K562 (cell line): ENCODE data around the gene ABCF2. TPM values are rescaled to one million over a fixed set of nuclear protein-coding genes. Genes with fewer than 3 reads are reported as not detected.
A peak's percentile ranks its signal among the peaks of the same experiment; 100 is the strongest.

Experiments used
- ATF3 ChIP-seq, 2 experiments: fragments of 450-650 bp in 1 of 2; sonication (generic) in 1 of 2; formaldehyde crosslinking in 1 of 2; IDR thresholded peaks in 1 of 2; conservative IDR thresholded peaks in 1 of 2; 2 replicates each; pipeline versions ENCODE4 v1.6.1 to v1.8.1; 2016 to 2023; ENCODE audit warnings: mild to moderate bottlenecking in 2 of 2, moderate library complexity in 2 of 2, inconsistent platforms in 1 of 2, missing genetic modification reagents in 1 of 2
- BRCA1 ChIP-seq, 2 experiments: fragments of 450-650 bp in 1 of 2; sonication (generic) in 1 of 2; formaldehyde crosslinking in 1 of 2; IDR thresholded peaks; 2 replicates each; pipeline versions ENCODE4 v1.5.0 to v1.6.1; 2017 to 2020; ENCODE audit warnings: mild to moderate bottlenecking in 1 of 2, missing genetic modification reagents in 1 of 2
- CCAR2 ChIP-seq: fragments of 200-400 bp; formaldehyde crosslinking; IDR thresholded peaks from 2 replicates; pipeline ENCODE4 v1.6.1; 2017; ENCODE audit warnings: mild to moderate bottlenecking, low read depth, low read length
- JUND ChIP-seq, 2 experiments: IDR thresholded peaks; 2 replicates in 1 of 2; 3 replicates in 1 of 2; pipeline ENCODE4 v1.6.1; 2011; ENCODE audit warnings: borderline replicate concordance in 2 of 2, low read depth in 2 of 2, low read length in 2 of 2, improper control_type of control experiment in 1 of 2, missing biosample characterization in 1 of 2, missing genetic modification characterization in 1 of 2, missing genetic modification reagents in 1 of 2
- KDM4B ChIP-seq, 2 experiments: fragments of 450-650 bp in 1 of 2; sonication (generic) in 1 of 2; IDR thresholded peaks; 2 replicates each; pipeline ENCODE4 v1.6.1; 2016 to 2017; ENCODE audit warnings: borderline replicate concordance in 2 of 2, antibody characterized with exemption in 1 of 2, low read depth in 1 of 2, mild to moderate bottlenecking in 1 of 2
- RBM14 ChIP-seq: fragments of 200-400 bp; formaldehyde crosslinking; IDR thresholded peaks from 2 replicates; pipeline ENCODE4 v1.6.1; 2018; ENCODE audit warnings: low read depth, mild to moderate bottlenecking, low read length, moderate library complexity, borderline replicate concordance; ENCODE audit not compliant: insufficient read depth
- REST ChIP-seq, 2 experiments: fragments of 450-650 bp; formaldehyde crosslinking in 1 of 2; IDR thresholded peaks; 2 replicates each; pipeline versions ENCODE4 v1.4.0 to v1.6.1; 2014 to 2020; ENCODE audit warnings: mild to moderate bottlenecking in 2 of 2, borderline replicate concordance in 1 of 2, low read depth in 1 of 2
- RFX1 ChIP-seq: fragments of 450-650 bp; IDR thresholded peaks from 2 replicates; pipeline ENCODE4 v1.6.1; 2016; ENCODE audit warnings: mild to moderate bottlenecking, moderate library complexity
- SAP30 ChIP-seq: fragments of 200-600 bp; sonication (generic); IDR thresholded peaks from 2 replicates; pipeline ENCODE4 v1.6.1; 2012; ENCODE audit warnings: borderline replicate concordance, low read depth, mild to moderate bottlenecking, moderate library complexity, low read length, control low read depth, inconsistent platforms; ENCODE audit not compliant: insufficient read depth, poor library complexity, severe bottlenecking
- SMAD2 ChIP-seq: fragments of 150-350 bp; IDR thresholded peaks from 2 replicates; pipeline ENCODE4 v1.6.1; 2014; ENCODE audit warnings: low read depth, mild to moderate bottlenecking, low read length
- ZBTB7A ChIP-seq: IDR thresholded peaks from 2 replicates; pipeline ENCODE4 v1.6.1; 2011; ENCODE audit warnings: low read depth, mild to moderate bottlenecking, low read length, moderate library complexity, borderline replicate concordance; ENCODE audit not compliant: control insufficient read depth
- ZFP36 ChIP-seq: fragments of 150-350 bp; IDR thresholded peaks from 2 replicates; pipeline ENCODE4 v1.6.1; 2018; ENCODE audit warnings: low read length, low read depth; ENCODE audit not compliant: partially characterized antibody
- ZNF785 ChIP-seq: fragments of 250-450 bp; sonication (Bioruptor Pico); IDR thresholded peaks from 2 replicates; pipeline ENCODE4 v1.4.0; 2020; ENCODE audit warnings: mild to moderate bottlenecking
- polyA plus RNA-seq, 8 experiments: library from polyadenylated mRNA; depleted of rRNA in 4 of 8; stranded (reverse) in 5 of 8; unstranded in 3 of 8; fragments of >200 nt; fragmentation: Nextera tagmentation in 2 of 8; fragmentation: Illumina TruSeq in 1 of 8; extraction: Ambion mirVana in 2 of 8; extraction: Trizol in 1 of 8; gene quantifications; 2 replicates each; pipeline versions ENCODE4 v1.2.1 to v1.2.3, GENCODE V29; 2011 to 2014; ENCODE audit warnings: inconsistent platforms in 1 of 8, missing spikeins in 1 of 8
- total RNA-seq, 7 experiments: library from RNA; depleted of rRNA in 6 of 7; stranded (reverse); fragments of >200 nt in 6 of 7; fragmentation: Illumina TruSeq in 2 of 7; extraction: Trizol in 2 of 7; gene quantifications; 2 replicates each; pipeline versions ENCODE4 v1.2.1 to v1.2.3, GENCODE V29; 2011 to 2021; ENCODE audit warnings: low replicate concordance in 1 of 7

ABCF2 gene
- total and polyA plus RNA-seq, 9 of the 15 experiments (the other 6 are each of a cell fraction or from before 2014, with no cell fraction given): 62.1 to 224 (median 113) TPM

- TF ChIP-seq BRCA1 (IDR thresholded peaks at IDR 0.05) (no peak), BRCA1 (CRISPR knock-in tag; IDR thresholded peaks at IDR 0.05) (no peak), ZFP36 (no peak), KDM4B (IDR thresholded peaks at IDR 0.05; ENCODE audit: borderline replicate concordance in 2 of 2, low read depth in 1 of 2) (peak in 1 of 2 experiments; percentile 86; a peak in 1 of 4 replicates), ZBTB7A (peak; percentile 79; the same call in 1 of the 2 replicates), ZNF785 (CRISPR knock-in tag) (no peak), CCAR2 (no peak), SMAD2 (no peak), REST (IDR thresholded peaks at IDR 0.05; ENCODE audit: borderline replicate concordance) (no peak), REST (CRISPR knock-in tag; IDR thresholded peaks at IDR 0.05; ENCODE audit: low read depth) (no peak; the same call in 1 of the 2 replicates), JUND (IDR thresholded peaks at IDR 0.05; ENCODE audit: borderline replicate concordance, low read depth, low read length) (peak; percentile 57; the same call in 1 of the 2 replicates), JUND (tag; IDR thresholded peaks at IDR 0.05; ENCODE audit: borderline replicate concordance, low read depth, low read length) (no peak; the same call in 2 of the 3 replicates), RFX1 (peak; percentile 93), SAP30 (peak; percentile 27), ATF3 (IDR thresholded peaks at IDR 0.05) (no peak), ATF3 (CRISPR knock-in tag; conservative IDR thresholded peaks at IDR 0.05) (no peak; the same call in 1 of the 2 replicates), RBM14 (0 out of 2 replicates have a peak, but pooled peaks have one; percentile 55)
These were observed 5.3 kb upstream of the ABCF2 start, which contains the start of gene CHPF2 (continued) for GRCh38 chr7:151232091-151232916.
